PC-3 (cell line): ENCODE data around the gene RAB40AL. TPM values are rescaled to one million over a fixed set of nuclear protein-coding genes. Genes with fewer than 3 reads are reported as not detected.

Source experiments
- ATAC-seq: fragments of 200-7000 bp; cut with Tn5 transposase; 2 replicates; pipeline ENCODE4 v1.9.1; 2020; ENCODE audit warnings: mild to moderate bottlenecking, moderate library complexity
- BruUV-seq: library from RNA; stranded (reverse); fragments of 400-500 nt; replicated peaks from 2 replicates; lab custom pipeline; 2021; lab: Mats Ljungman, UMichigan
- CTCF ChIA-PET: fragments of 300-600 bp; sonication (Branson Sonifier 250); formaldehyde crosslinking; loops from one replicate; lab custom pipeline; 2022; ENCODE audit warnings: antibody characterized with exemption; lab: Charles Lee
- POLR2A ChIA-PET: fragments of 300-600 bp; sonication (Branson Sonifier 250); formaldehyde crosslinking; loops from one replicate; lab custom pipeline; 2022; ENCODE audit warnings: antibody characterized with exemption; ENCODE audit not compliant: unreplicated experiment; lab: Charles Lee
- DNase-seq: peaks from one replicate; pipeline ENCODE4 v3.0.0-alpha.2; 2015
- H2AFZ ChIP-seq: fragments of 300-600 bp; sonication (generic); 2 replicates; pipeline ENCODE4 v1.6.0; 2016; ENCODE audit warnings: antibody characterized with exemption, low read length
- H3F3A ChIP-seq: fragments of 300-600 bp; sonication (generic); one replicate; pipeline ENCODE4 v1.6.0; 2017; ENCODE audit warnings: antibody characterized with exemption, low read length, control low read depth, mild to moderate bottlenecking; ENCODE audit not compliant: unreplicated experiment
- H3K27ac ChIP-seq: fragments of 300-600 bp; sonication (generic); 2 replicates; pipeline ENCODE4 v1.5.1; 2016; ENCODE audit warnings: mild to moderate bottlenecking, low read length
- H3K27me3 ChIP-seq: fragments of 300-600 bp; sonication (generic); 2 replicates; pipeline ENCODE4 v1.6.1; 2016; ENCODE audit warnings: low read length, mixed read lengths
- H3K36me3 ChIP-seq: fragments of 300-600 bp; sonication (generic); 2 replicates; pipeline ENCODE4 v1.6.1; 2016; ENCODE audit warnings: low read depth, mixed run types, low read length, mixed read lengths
- H3K4me1 ChIP-seq: fragments of 300-600 bp; sonication (generic); 2 replicates; pipeline ENCODE4 v1.5.1; 2016; ENCODE audit warnings: low read length; ENCODE audit not compliant: insufficient read depth
- H3K4me2 ChIP-seq: fragments of 300-600 bp; sonication (generic); 2 replicates; pipeline ENCODE4 v1.6.0; 2016; ENCODE audit warnings: low read length
- H3K4me3 ChIP-seq: fragments of 300-600 bp; sonication (generic); 2 replicates; pipeline ENCODE4 v1.5.1; 2016; ENCODE audit warnings: mild to moderate bottlenecking, low read length, mixed read lengths
- H3K79me2 ChIP-seq: fragments of 300-600 bp; sonication (generic); 2 replicates; pipeline ENCODE4 v1.6.1; 2017; ENCODE audit warnings: low read length, mixed read lengths
- H3K9ac ChIP-seq: fragments of 300-600 bp; sonication (generic); 2 replicates; pipeline ENCODE4 v1.6.0; 2016; ENCODE audit warnings: mild to moderate bottlenecking, low read length
- H3K9me2 ChIP-seq: fragments of 300-600 bp; sonication (generic); replicated peaks from 2 replicates; pipeline ENCODE4 v1.6.1; 2016; ENCODE audit warnings: mixed run types, low read length, mixed read lengths
- H3K9me3 ChIP-seq: fragments of 300-600 bp; sonication (generic); 2 replicates; pipeline ENCODE4 v1.6.1; 2016; ENCODE audit warnings: low read length, mixed read lengths
- H4K20me1 ChIP-seq: fragments of 300-600 bp; sonication (generic); 2 replicates; pipeline ENCODE4 v1.6.1; 2016; ENCODE audit warnings: low read length, mixed read lengths
- CTCF ChIP-seq: fragments of 300-600 bp; sonication (generic); conservative IDR thresholded peaks from 2 replicates; pipeline ENCODE4 v1.5.1; 2017; ENCODE audit warnings: antibody characterized with exemption, low read depth, mild to moderate bottlenecking, low read length
- EZH2 ChIP-seq: fragments of 300-600 bp; sonication (generic); IDR thresholded peaks from one replicate; pipeline ENCODE4 v1.6.1; 2017; ENCODE audit warnings: antibody characterized with exemption, mild to moderate bottlenecking, low read length; ENCODE audit not compliant: unreplicated experiment
- EZH2phosphoT487 ChIP-seq: fragments of 300-600 bp; sonication (generic); IDR thresholded peaks from 2 replicates; pipeline ENCODE4 v1.6.1; 2018; ENCODE audit warnings: mild to moderate bottlenecking, antibody characterized with exemption, low read length, borderline replicate concordance
- intact Hi-C: fragments of 100-400 bp; cut with micrococcal nuclease; formaldehyde crosslinking; loops from 2 replicates; pipeline ENCODE4 v1.9.0; 2023
- total RNA-seq: library from RNA; depleted of rRNA; stranded (reverse); fragments of >200 nt; gene quantifications from 2 replicates; pipeline ENCODE4 v1.2.3, GENCODE V29; 2014

The RAB40AL gene
- total RNA-seq, 1 experiment from 2014 or later: 0.55 TPM

DNA sequence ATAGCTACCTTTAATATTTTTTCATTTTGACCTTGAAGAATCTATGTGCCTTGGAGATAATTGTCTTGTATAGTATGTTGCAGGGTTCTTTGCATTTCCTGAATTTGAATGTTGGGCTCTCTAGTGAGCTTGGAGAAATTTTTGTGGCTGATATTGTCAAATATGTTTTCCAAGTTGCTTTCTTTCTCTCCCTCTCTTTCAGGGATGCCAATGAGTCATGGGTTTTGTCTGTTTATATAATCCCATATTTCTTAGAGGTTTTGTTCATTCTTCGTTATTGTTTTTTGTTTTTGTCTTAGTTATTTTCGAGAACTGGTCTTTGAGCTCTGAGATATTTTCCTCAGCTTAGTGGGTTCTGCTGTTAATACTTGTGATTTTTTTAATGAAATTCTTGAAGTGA, 20.7 kb downstream of the RAB40AL start:
- BruUV-seq: no TSS peak
- Histone ChIP-seq H3K27me3 (no peaks in the 10 kb centered on the region), H3K4me2 (no peak overlapping the region), H3K9ac (no peak overlapping the region), H3K4me3 (no peak overlapping the region), H3K36me3 (no peaks in the 10 kb centered on the region), H3F3A (no peaks in the 10 kb centered on the region), H3K79me2 (no peaks in the 10 kb centered on the region), H3K27ac (peak overlapping the region; percentile 94; the same call in 1 of the 2 replicates), H3K4me1 (peaks cover 29% of the 10 kb centered on the region), H4K20me1 (no peaks in the 10 kb centered on the region), H3K9me3 (no peaks in the 10 kb centered on the region), H2AFZ (no peak overlapping the region), H3K9me2 (no peaks in the 10 kb centered on the region)
- ChIA-PET CTCF (no interaction called here), POLR2A (interaction anchor here (0.6 kb wide), 1 partner anchor 27 kb away, joined by 3 read pairs; no protein-coding TSS in a partner anchor)
- TF ChIP-seq CTCF (no peak), EZH2 (no peak), EZH2phosphoT487 (no peak)
- intact Hi-C loops: no loop called here
- no peak for ATAC-seq
- no peak for DNase-seq

DNA sequence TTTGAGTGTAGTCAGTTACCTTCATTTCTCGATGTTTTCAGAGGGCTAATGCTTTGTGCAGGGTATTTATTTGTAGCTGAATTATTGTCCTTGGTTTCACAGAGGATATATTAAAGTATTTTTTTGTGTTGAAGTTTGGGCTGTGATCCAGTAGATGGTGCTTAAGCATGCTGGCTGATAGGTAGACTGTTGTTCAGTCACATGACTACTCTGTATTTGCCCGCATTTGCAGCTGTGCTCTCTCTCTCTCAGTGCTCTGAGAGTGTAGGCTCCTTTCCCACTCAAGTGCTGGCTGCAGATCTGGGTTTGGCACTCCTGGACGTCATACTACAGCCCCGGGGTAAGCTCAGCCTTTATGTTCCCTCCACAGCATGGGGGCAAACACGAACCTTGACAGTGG, 21.7 kb downstream of the RAB40AL start:
- peak overlapping the region; percentile 74 for H3K9ac ChIP-seq
- no TSS peak for BruUV-seq
- intact Hi-C loops: no loop called here
- peak overlapping the region; percentile 94 for H3K27ac ChIP-seq
- no peaks in the 10 kb centered on the region for H3K36me3 ChIP-seq
- no peaks in the 10 kb centered on the region for H3K9me2 ChIP-seq
- H3K4me2 ChIP-seq: peak overlapping the region; percentile 53
- H3K4me3 ChIP-seq: no peak overlapping the region
- TF ChIP-seq EZH2 (no peak), CTCF (peak; percentile 37; the same call in 1 of the 2 replicates)
- H3K4me1 ChIP-seq: peaks cover 29% of the 10 kb centered on the region
- H3K79me2 ChIP-seq: no peaks in the 10 kb centered on the region
- no peaks in the 10 kb centered on the region for H3F3A ChIP-seq
- POLR2A ChIA-PET: no interaction called here
- no peaks in the 10 kb centered on the region for H3K27me3 ChIP-seq
- ATAC-seq: no peak
- no peaks in the 10 kb centered on the region for H4K20me1 ChIP-seq
- no peaks in the 10 kb centered on the region for H3K9me3 ChIP-seq
- CTCF ChIA-PET: no interaction called here
- DNase-seq: peak; percentile 31
- H2AFZ ChIP-seq: no peak overlapping the region

DNA sequence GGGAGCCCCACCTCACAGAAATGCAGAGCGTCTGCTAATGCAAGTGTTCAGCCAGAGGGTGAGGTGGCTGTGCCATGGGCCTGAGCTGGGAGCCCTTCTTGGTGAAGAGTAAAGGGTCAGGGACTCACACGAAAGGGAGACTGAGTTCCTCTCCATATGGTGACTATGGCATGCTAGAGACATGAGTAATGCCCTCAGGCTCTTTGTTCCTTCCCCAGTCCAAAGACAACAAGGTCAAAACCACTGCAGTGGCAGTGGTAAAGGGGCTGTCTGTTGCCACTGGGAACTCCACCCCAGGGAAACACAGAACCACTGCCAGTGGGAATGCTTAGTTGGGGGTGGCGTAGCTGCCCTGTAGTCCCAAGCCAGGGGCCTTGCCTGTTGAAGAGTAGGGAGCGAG, 22.4 kb downstream of the RAB40AL start:
- Histone ChIP-seq H3K4me3 (no peak overlapping the region), H3K4me2 (peak overlapping the region; percentile 53), H3K9me2 (no peaks in the 10 kb centered on the region), H4K20me1 (no peaks in the 10 kb centered on the region), H3K9ac (peak overlapping the region; percentile 74), H3K79me2 (no peaks in the 10 kb centered on the region), H3K36me3 (no peaks in the 10 kb centered on the region), H3K9me3 (no peaks in the 10 kb centered on the region), H3K4me1 (peaks cover 29% of the 10 kb centered on the region), H3K27me3 (no peaks in the 10 kb centered on the region), H3K27ac (peak overlapping the region; percentile 94), H3F3A (no peaks in the 10 kb centered on the region), H2AFZ (no peak overlapping the region)
- intact Hi-C loops: no loop called here
- peak; percentile 81 for ATAC-seq
- no TSS peak for BruUV-seq
- peak; percentile 88 for DNase-seq
- no peak for TF ChIP-seq EZH2phosphoT487
- TF ChIP-seq CTCF: no peak
- no peak for TF ChIP-seq EZH2
- POLR2A ChIA-PET: no interaction called here
- CTCF ChIA-PET: no interaction called here
